ENCODE results near the gene PDIK1L. TPM values are rescaled to one million over a fixed set of nuclear protein-coding genes. Genes with fewer than 3 reads are reported as not detected.

PDIK1L gene
- total RNA-seq, 2 experiments from 2014 or later: 12.3 to 13.0 TPM

GRCh38 chr1:26134466-26134865 is 22.8 kb downstream of the PDIK1L start:
- H3K36me3 Mint-ChIP-seq (ENCODE audit: low read depth): no peaks in the 10 kb centered on the region
- peaks cover 9% of the 10 kb centered on the region for H3K4me1 Mint-ChIP-seq
- H3K27me3 Mint-ChIP-seq: no peaks in the 10 kb centered on the region
- POLR2A ChIA-PET: no interaction called here
- no peak overlapping the region for H3K4me3 Mint-ChIP-seq
- ATAC-seq (no peak), DNase-seq (no peak)
- no peak overlapping the region for H3K27ac Mint-ChIP-seq
- CTCF ChIA-PET: no interaction called here
- intact Hi-C loops (cut with DNase I, micrococcal nuclease): no loop called here
- H3K9me3 Mint-ChIP-seq (ENCODE audit: low read depth): no peaks in the 10 kb centered on the region

GRCh38 chr1:26138974-26139558 is 27.4 kb downstream of the PDIK1L start:
- Mint-ChIP-seq H3K4me3 (no peak overlapping the region), H3K9me3 (ENCODE audit: low read depth) (no peaks in the 10 kb centered on the region), H3K27me3 (no peaks in the 10 kb centered on the region), H3K4me1 (peaks cover 9% of the 10 kb centered on the region), H3K27ac (no peak overlapping the region), H3K36me3 (ENCODE audit: low read depth) (no peaks in the 10 kb centered on the region)
- intact Hi-C loops (cut with DNase I, micrococcal nuclease): no loop called here
- POLR2A ChIA-PET: interaction anchor here (0.5 to 0.6 kb wide), 2 partner anchors 13 to 26 kb away, joined by 3 read pairs; no protein-coding TSS in a partner anchor
- DNase-seq (no peak), ATAC-seq (no peak)
- CTCF ChIA-PET: interaction anchor here (0.8 to 2.9 kb wide), 13 partner anchors 9 to 96 kb away, joined by 3 to 9 read pairs (median 3); no protein-coding TSS in a partner anchor

GRCh38 chr1:26142159-26142558 is 30.5 kb downstream of the PDIK1L start:
- no peak overlapping the region for H3K4me3 Mint-ChIP-seq
- ATAC-seq: no peak
- peaks cover 2% of the 10 kb centered on the region for H3K27me3 Mint-ChIP-seq
- intact Hi-C loops (cut with DNase I, micrococcal nuclease): no loop called here
- no peaks in the 10 kb centered on the region for H3K36me3 Mint-ChIP-seq (ENCODE audit: low read depth)
- no peaks in the 10 kb centered on the region for H3K9me3 Mint-ChIP-seq (ENCODE audit: low read depth)
- H3K4me1 Mint-ChIP-seq: peaks cover 15% of the 10 kb centered on the region
- ChIA-PET POLR2A (interaction anchor here (0.6 to 1.3 kb wide), 3 partner anchors 16 to 169 kb away, joined by 3 read pairs; no protein-coding TSS in a partner anchor), CTCF (interaction anchor here (1.0 to 8.3 kb wide), 10 partner anchors 9 to 252 kb away, joined by 3 to 187 read pairs (median 3); partner anchors contain the start of gene PDIK1L)
- DNase-seq: no peak
- H3K27ac Mint-ChIP-seq: no peak overlapping the region

GRCh38 chr1:26145041-26145959 is 33.7 kb downstream of the PDIK1L start:
- Mint-ChIP-seq H3K27ac (no peak overlapping the region), H3K4me3 (no peak overlapping the region), H3K27me3 (peaks cover 2% of the 10 kb centered on the region), H3K9me3 (ENCODE audit: low read depth) (no peaks in the 10 kb centered on the region), H3K4me1 (peaks cover 6% of the 10 kb centered on the region), H3K36me3 (ENCODE audit: low read depth) (no peaks in the 10 kb centered on the region)
- DNase-seq (peak; percentile 89), ATAC-seq (peak; percentile 89)
- CTCF ChIA-PET: interaction anchor here (0.5 to 8.3 kb wide), 37 partner anchors 8 to 1060 kb away, joined by 3 to 187 read pairs (median 6); partner anchors contain the start of genes CEP85, DHDDS, FAM110D and PDIK1L
- POLR2A ChIA-PET: interaction anchor here (0.8 to 1.2 kb wide), 4 partner anchors 11 to 42 kb away, joined by 3 read pairs; partner anchors contain the start of genes PDIK1L and ZNF593
- intact Hi-C loops (cut with DNase I, micrococcal nuclease): loop anchor here (1.0 to 5.0 kb wide), 4 partner anchors 19 to 109 kb away; no protein-coding TSS in a partner anchor

GRCh38 chr1:26145960-26146294 is 34.3 kb downstream of the PDIK1L start:
- no peaks in the 10 kb centered on the region for H3K9me3 Mint-ChIP-seq (ENCODE audit: low read depth)
- peaks cover 6% of the 10 kb centered on the region for H3K4me1 Mint-ChIP-seq
- no peak overlapping the region for H3K27ac Mint-ChIP-seq
- ChIA-PET CTCF (interaction anchor here (0.7 to 8.3 kb wide), 13 partner anchors 11 to 1060 kb away, joined by 3 to 187 read pairs (median 9); partner anchors contain the start of genes FAM110D and ZNF593), POLR2A (no interaction called here)
- intact Hi-C loops (cut with DNase I, micrococcal nuclease): loop anchor here (1.0 to 5.0 kb wide), 4 partner anchors 20 to 110 kb away; no protein-coding TSS in a partner anchor
- H3K27me3 Mint-ChIP-seq: peaks cover 2% of the 10 kb centered on the region
- no peak for DNase-seq
- H3K36me3 Mint-ChIP-seq (ENCODE audit: low read depth): no peaks in the 10 kb centered on the region
- ATAC-seq: no peak
- no peak overlapping the region for H3K4me3 Mint-ChIP-seq

- Mint-ChIP-seq H3K27ac (no peak overlapping the region), H3K4me3 (no peak overlapping the region), H3K4me1 (peaks cover 6% of the 10 kb centered on the region), H3K27me3 (peaks cover 4% of the 10 kb centered on the region), H3K9me3 (ENCODE audit: low read depth) (no peaks in the 10 kb centered on the region), H3K36me3 (ENCODE audit: low read depth) (no peaks in the 10 kb centered on the region)
- intact Hi-C loops (cut with DNase I, micrococcal nuclease): loop anchor here in 1 of 2 experiments (5.0 kb wide), 1 partner anchor 112 kb away; no protein-coding TSS in a partner anchor
- ChIA-PET POLR2A (no interaction called here), CTCF (interaction anchor here (0.8 to 1.1 kb wide), 3 partner anchors 10 to 24 kb away, joined by 3 read pairs; partner anchors contain the start of gene ZNF593)
- DNase-seq: no peak
- no peak for ATAC-seq
Observed at GRCh38 chr1:26148887-26149286, 37.3 kb downstream of the PDIK1L start.

- ChIA-PET POLR2A (no interaction called here), CTCF (interaction anchor here (1.0 to 1.9 kb wide), 2 partner anchors 9 to 29 kb away, joined by 4 to 6 read pairs; no protein-coding TSS in a partner anchor)
- H3K27ac Mint-ChIP-seq: no peak overlapping the region
- H3K4me3 Mint-ChIP-seq: no peak overlapping the region
- no peak for DNase-seq
- no peak for ATAC-seq
- intact Hi-C loops (cut with DNase I, micrococcal nuclease): no loop called here
- no peaks in the 10 kb centered on the region for H3K9me3 Mint-ChIP-seq (ENCODE audit: low read depth)
- no peaks in the 10 kb centered on the region for H3K36me3 Mint-ChIP-seq (ENCODE audit: low read depth)
- no peaks in the 10 kb centered on the region for H3K4me1 Mint-ChIP-seq
- H3K27me3 Mint-ChIP-seq: peaks cover 12% of the 10 kb centered on the region
Observed at GRCh38 chr1:26153966-26154532, 42.4 kb downstream of the PDIK1L start.

- POLR2A ChIA-PET: no interaction called here
- DNase-seq (no peak), ATAC-seq (no peak)
- Mint-ChIP-seq H3K36me3 (ENCODE audit: low read depth) (no peaks in the 10 kb centered on the region), H3K4me3 (no peak overlapping the region), H3K27me3 (peaks cover 12% of the 10 kb centered on the region), H3K27ac (no peak overlapping the region), H3K9me3 (ENCODE audit: low read depth) (no peaks in the 10 kb centered on the region), H3K4me1 (no peaks in the 10 kb centered on the region)
- CTCF ChIA-PET: interaction anchor here (0.6 to 1.9 kb wide), 3 partner anchors 9 to 30 kb away, joined by 3 to 6 read pairs (median 4); no protein-coding TSS in a partner anchor
- intact Hi-C loops (cut with DNase I, micrococcal nuclease): no loop called here
Observed at GRCh38 chr1:26154750-26155149, 43.1 kb downstream of the PDIK1L start.

- intact Hi-C loops (cut with DNase I, micrococcal nuclease): no loop called here
- Mint-ChIP-seq H3K4me1 (no peaks in the 10 kb centered on the region), H3K4me3 (no peak overlapping the region), H3K9me3 (ENCODE audit: low read depth) (no peaks in the 10 kb centered on the region), H3K36me3 (ENCODE audit: low read depth) (no peaks in the 10 kb centered on the region), H3K27me3 (peaks cover 12% of the 10 kb centered on the region), H3K27ac (no peak overlapping the region)
- DNase-seq: no peak
- CTCF ChIA-PET: interaction anchor here (0.6 to 4.0 kb wide), 5 partner anchors 8 to 291 kb away, joined by 3 to 19 read pairs (median 4); no protein-coding TSS in a partner anchor
- POLR2A ChIA-PET: no interaction called here
- no peak for ATAC-seq
Observed at GRCh38 chr1:26155370-26156284, 44.0 kb downstream of the PDIK1L start.

- H3K27ac Mint-ChIP-seq: no peak overlapping the region
- H3K27me3 Mint-ChIP-seq: peaks cover 14% of the 10 kb centered on the region
- no peaks in the 10 kb centered on the region for H3K9me3 Mint-ChIP-seq (ENCODE audit: low read depth)
- POLR2A ChIA-PET: interaction anchor here (0.5 to 0.6 kb wide), 2 partner anchors 11 to 1473 kb away, joined by 3 read pairs; no protein-coding TSS in a partner anchor
- no peaks in the 10 kb centered on the region for H3K36me3 Mint-ChIP-seq (ENCODE audit: low read depth)
- intact Hi-C loops (cut with DNase I, micrococcal nuclease): no loop called here
- DNase-seq (no peak), ATAC-seq (no peak)
- CTCF ChIA-PET: interaction anchor here (0.6 to 4.0 kb wide), 9 partner anchors 12 to 290 kb away, joined by 3 to 19 read pairs (median 4); partner anchors contain the start of gene ZNF593
- H3K4me3 Mint-ChIP-seq: no peak overlapping the region
- H3K4me1 Mint-ChIP-seq: no peaks in the 10 kb centered on the region
Observed at GRCh38 chr1:26156285-26157038, 44.8 kb downstream of the PDIK1L start.
